GM19035 (cell line): ENCODE results near the gene KRTAP12-1.
"Not testable (repeated sequence)": the region's sequence is repeated elsewhere in the genome, so short reads cannot be mapped to it uniquely, and the experiment has no call there.

Source experiments
- ATAC-seq: cut with Tn5 transposase; IDR thresholded peaks from one replicate; pipeline ENCODE4 v1.9.1; 2021; ENCODE audit not compliant: unreplicated experiment

KRTAP12-1 gene

GRCh38 chr21:44648557-44649311 lies 33.2 kb downstream of the KRTAP12-1 start:
- no peak for ATAC-seq

- ATAC-seq = no peak
Measured at GRCh38 chr21:44647222-44647552, 34.8 kb downstream of the KRTAP12-1 start.

GRCh38 chr21:44646366-44647221 lies 35.4 kb downstream of the KRTAP12-1 start, which contains the start of gene KRTAP10-11:
Gene KRTAP10-11, plus strand, starts transcription at chr21:44646414. Its CDS starts 45 bp downstream, at chr21:44646459.
- not testable (repeated sequence) for ATAC-seq

- no peak for ATAC-seq
Measured at GRCh38 chr21:44644878-44645277, 37.1 kb downstream of the KRTAP12-1 start.

GRCh38 chr21:44643741-44644310 lies 38.1 kb downstream of the KRTAP12-1 start:
- ATAC-seq = no peak

- ATAC-seq = no peak
Measured at GRCh38 chr21:44640761-44641160, 41.2 kb downstream of the KRTAP12-1 start.

GRCh38 chr21:44639331-44639655 lies 42.7 kb downstream of the KRTAP12-1 start:
- ATAC-seq = no peak

GRCh38 chr21:44638506-44639330 lies 43.2 kb downstream of the KRTAP12-1 start:
- ATAC-seq = not testable (repeated sequence)

- not testable (repeated sequence) for ATAC-seq
Measured at GRCh38 chr21:44637851-44638348, 44.1 kb downstream of the KRTAP12-1 start.

GRCh38 chr21:44637018-44637850 lies 44.7 kb downstream of the KRTAP12-1 start, which contains the start of gene KRTAP10-10:
Gene KRTAP10-10, plus strand, starts transcription at chr21:44637356. Its CDS starts 62 bp downstream, at chr21:44637418.
- ATAC-seq = no peak

- no peak for ATAC-seq
Measured at GRCh38 chr21:44636209-44637017, 45.5 kb downstream of the KRTAP12-1 start.

GRCh38 chr21:44632067-44632466 lies 49.9 kb downstream of the KRTAP12-1 start:
- ATAC-seq = no peak
